Upper lobe of left lung (tissue), 6 donors: Measurements from ENCODE around the gene SASH3. TPM values are rescaled to one million over a fixed set of nuclear protein-coding genes. Genes with fewer than 3 reads are reported as not detected.
A peak's percentile ranks its signal among the peaks of the same experiment; 100 is the strongest.

ENCODE experiments used
- ATAC-seq, 2 donors: fragments of 200-7000 bp; cut with Tn5 transposase; one replicate each; pipeline ENCODE4 v1.9.1; 2022; ENCODE audit warnings: mild to moderate bottlenecking in 2 of 2, moderate library complexity in 2 of 2; ENCODE audit not compliant: low FRiP score in 2 of 2
- DNase-seq, 2 donors: peaks; one replicate each; pipeline ENCODE4 v3.0.0-alpha.2; 2019 to 2020
- H3K27ac ChIP-seq, 4 donors: fragments of 200-600 bp; sonication (generic); one replicate each; pipeline ENCODE4 v1.5.1; 2016 to 2019
- H3K27me3 ChIP-seq, 4 donors: fragments of 200-600 bp; sonication (generic); one replicate each; pipeline ENCODE4 v1.5.1; 2017 to 2019
- H3K36me3 ChIP-seq, 4 donors: fragments of 200-600 bp; sonication (generic); one replicate each; pipeline ENCODE4 v1.5.1; 2016 to 2019
- H3K4me1 ChIP-seq, 4 donors: fragments of 200-600 bp; sonication (generic); one replicate each; pipeline ENCODE4 v1.5.1; 2018 to 2019
- H3K4me3 ChIP-seq, 4 donors: fragments of 200-600 bp; sonication (generic); one replicate each; pipeline ENCODE4 v1.5.1; 2017 to 2019; ENCODE audit warnings: mild to moderate bottlenecking in 2 of 4, moderate library complexity in 1 of 4
- H3K9me3 ChIP-seq, 4 donors: fragments of 200-600 bp; sonication (generic); one replicate each; pipeline ENCODE4 v1.5.1; 2018 to 2019
- CTCF ChIP-seq, 6 experiments: fragments of 450-650 bp in 4 of 6; fragments of 200-600 bp in 2 of 6; sonication (generic) in 2 of 6; IDR thresholded peaks; one replicate each; pipeline ENCODE4 v1.5.1; 2016 to 2019; ENCODE audit warnings: antibody characterized with exemption in 6 of 6
- EP300 ChIP-seq, 4 donors: sonication (generic); formaldehyde crosslinking; IDR thresholded peaks; one replicate each; pipeline ENCODE4 v1.5.1; 2017; ENCODE audit warnings: antibody characterized with exemption in 4 of 4, control low read depth in 2 of 4
- POLR2A ChIP-seq, 4 donors: fragments of 450-650 bp; IDR thresholded peaks; one replicate each; pipeline ENCODE4 v1.5.1; 2016 to 2017; ENCODE audit warnings: antibody characterized with exemption in 4 of 4, mild to moderate bottlenecking in 2 of 4
- POLR2AphosphoS5 ChIP-seq, 2 donors: sonication (generic); formaldehyde crosslinking; IDR thresholded peaks; one replicate each; pipeline ENCODE4 v1.5.1; 2017; ENCODE audit warnings: antibody characterized with exemption in 2 of 2
- WGBS, 2 donors: methylation state at CpG; one replicate each; pipeline ENCODE4 v1.1.5; 2017 to 2018; 5-methylcytosine and 5-hydroxymethylcytosine counted together
- total RNA-seq, 6 donors: library from RNA; depleted of rRNA in 4 of 6; stranded (reverse); fragments of >200 nt in 4 of 6; gene quantifications; one replicate each; pipeline versions ENCODE4 v1.1.0 to v1.2.1, GENCODE V29; 2016 to 2021
- donor health status: DM: no; HTN: no; CAD: no; lungs with moderate emphysema.
- donor health status: DM: no; HTN: yes; CAD: no; lungs with severe emphysema.

SASH3 gene
- total RNA-seq, 6 donors from 2014 or later, result 21.5 to 60.3 (median 37.9) TPM

GRCh38 chrX:129779086-129779672 lies 570 bp upstream of the SASH3 start:
- WGBS, 2 donors, result 75 to 83% methylated on average over 6 to 7 of the region's 7 CpGs
- H3K27ac ChIP-seq, result peak overlapping the region; percentile 62 to 82 (median 76)

GRCh38 chrX:129780441-129781105 lies 824 bp downstream of the SASH3 start:
- peak overlapping the region; percentile 62 to 82 (median 76) for H3K27ac ChIP-seq
- H3K4me1 ChIP-seq, result peaks cover 0 to 9% (median 2%) of the 10 kb centered on the region in 4 donors
- H3K4me3 ChIP-seq, result peak overlapping the region in 3 of 4 donors; percentile 28 to 47 (median 38)
- no peak for DNase-seq
- WGBS, 2 donors, result 76 to 82% methylated on average over 4 to 6 of the region's 6 CpGs
- no peaks in the 10 kb centered on the region for H3K27me3 ChIP-seq
- ATAC-seq, result peak in 1 of 2 donors; percentile 52
- no peak for TF ChIP-seq POLR2AphosphoS5 (IDR thresholded peaks at IDR 0.05)
- TF ChIP-seq CTCF (IDR thresholded peaks at IDR 0.05), result no peak
- TF ChIP-seq POLR2A (IDR thresholded peaks at IDR 0.05), result no peak
- TF ChIP-seq EP300 (IDR thresholded peaks at IDR 0.05), result no peak
- H3K9me3 ChIP-seq, result no peaks in the 10 kb centered on the region
- H3K36me3 ChIP-seq, result no peaks in the 10 kb centered on the region

More at GRCh38 chrX:129779086-129779672, 570 bp upstream of the SASH3 start:
- Histone ChIP-seq H3K27me3 (no peaks in the 10 kb centered on the region), H3K36me3 (no peaks in the 10 kb centered on the region), H3K4me3 (peak overlapping the region in 1 of 4 donors; percentile 47), H3K9me3 (no peaks in the 10 kb centered on the region), H3K4me1 (peaks cover 0 to 6% (median 2%) of the 10 kb centered on the region in 4 donors)
- ATAC-seq, result no peak
- TF ChIP-seq CTCF (IDR thresholded peaks at IDR 0.05), result no peak
- no peak for TF ChIP-seq POLR2A (IDR thresholded peaks at IDR 0.05)
- no peak for TF ChIP-seq EP300 (IDR thresholded peaks at IDR 0.05)
- TF ChIP-seq POLR2AphosphoS5 (IDR thresholded peaks at IDR 0.05), result no peak
- DNase-seq, result no peak

GRCh38 chrX:129781134-129781672 lies 1.5 kb downstream of the SASH3 start:
- Histone ChIP-seq H3K4me1 (peaks cover 0 to 15% (median 2%) of the 10 kb centered on the region in 4 donors), H3K27ac (peak overlapping the region; percentile 62 to 82 (median 76)), H3K9me3 (no peaks in the 10 kb centered on the region), H3K4me3 (peak overlapping the region in 3 of 4 donors; percentile 28 to 47 (median 38)), H3K27me3 (no peaks in the 10 kb centered on the region), H3K36me3 (no peaks in the 10 kb centered on the region)
- 60% methylated on average over 8 of the region's 8 CpGs; no CpG with 5 or more reads in 1 of the 2 donors for WGBS, 2 donors
- DNase-seq (peak in 1 of 2 donors; percentile 73), ATAC-seq (peak; percentile 49 to 74)
- peak in 1 of 4 donors; percentile 40 for TF ChIP-seq POLR2A (IDR thresholded peaks at IDR 0.05)
- peak in 1 of 2 donors; percentile 12 for TF ChIP-seq POLR2AphosphoS5 (IDR thresholded peaks at IDR 0.05)
- no peak for TF ChIP-seq EP300 (IDR thresholded peaks at IDR 0.05)

- TF ChIP-seq EP300 (IDR thresholded peaks at IDR 0.05), result no peak
- TF ChIP-seq CTCF (IDR thresholded peaks at IDR 0.05), result no peak
- no peak for TF ChIP-seq POLR2A (IDR thresholded peaks at IDR 0.05)
- no peak for TF ChIP-seq POLR2AphosphoS5 (IDR thresholded peaks at IDR 0.05)
- H3K4me3 ChIP-seq, result peak overlapping the region in 3 of 4 donors; percentile 4 to 47 (median 9)
- no peaks in the 10 kb centered on the region for H3K36me3 ChIP-seq
- 67 to 69% methylated on average over 2 to 10 of the region's 10 CpGs for WGBS, 2 donors
- H3K4me1 ChIP-seq, result peaks cover 0 to 15% (median 2%) of the 10 kb centered on the region in 4 donors
- no peaks in the 10 kb centered on the region for H3K27me3 ChIP-seq
- ATAC-seq, result no peak
- no peaks in the 10 kb centered on the region for H3K9me3 ChIP-seq
- no peak for DNase-seq
- peak overlapping the region in 3 of 4 donors; percentile 53 to 82 (median 82) for H3K27ac ChIP-seq
Measured at GRCh38 chrX:129781680-129782495, 2.1 kb downstream of the SASH3 start.
